H9 (cell line): ENCODE results near the gene SLC26A2. TPM values are rescaled to one million over a fixed set of nuclear protein-coding genes. Genes with fewer than 3 reads are reported as not detected.

Experiments used
- DNase-seq: peaks from one replicate; pipeline ENCODE4 v3.0.0-alpha.2; 2017
- H2AFZ ChIP-seq: one replicate; pipeline ENCODE4 v1.6.1; 2013; ENCODE audit warnings: mild to moderate bottlenecking, low read length, control low read depth, moderate library complexity
- H2AK5ac ChIP-seq: 2 replicates; pipeline ENCODE4 v1.6.1; 2013; ENCODE audit warnings: low read length, control low read depth, mixed read lengths; ENCODE audit not compliant: insufficient read length
- H2BK120ac ChIP-seq: one replicate; pipeline ENCODE4 v1.6.1; 2013; ENCODE audit warnings: low read depth, mild to moderate bottlenecking, low read length, control low read depth, inconsistent platforms; ENCODE audit not compliant: poor library complexity, severe bottlenecking
- H2BK12ac ChIP-seq: 2 replicates; pipeline ENCODE4 v1.6.1; 2013; ENCODE audit warnings: low read length, control low read depth, mixed read lengths, low read depth; ENCODE audit not compliant: insufficient read length
- H2BK15ac ChIP-seq: 2 replicates; pipeline ENCODE4 v1.6.1; 2013; ENCODE audit warnings: low read depth, low read length, control low read depth
- H2BK20ac ChIP-seq: one replicate; pipeline ENCODE4 v1.6.1; 2013; ENCODE audit warnings: low read depth, mild to moderate bottlenecking, low read length, control low read depth, inconsistent platforms; ENCODE audit not compliant: poor library complexity, severe bottlenecking
- H2BK5ac ChIP-seq: 2 replicates; pipeline ENCODE4 v1.6.1; 2013; ENCODE audit warnings: low read length, control low read depth, mixed read lengths; ENCODE audit not compliant: insufficient read length
- H3K14ac ChIP-seq: 2 replicates; pipeline ENCODE4 v1.6.1; 2013; ENCODE audit warnings: low read length, control low read depth; ENCODE audit not compliant: insufficient read depth
- H3K18ac ChIP-seq: 2 replicates; pipeline ENCODE4 v1.6.1; 2013; ENCODE audit warnings: low read depth, mild to moderate bottlenecking, mixed read lengths, low read length, control low read depth; ENCODE audit not compliant: insufficient read length
- H3K23ac ChIP-seq: 2 replicates; pipeline ENCODE4 v1.6.1; 2013; ENCODE audit warnings: low read length, control low read depth, mixed read lengths, low read depth; ENCODE audit not compliant: insufficient read length
- H3K23me2 ChIP-seq: 2 replicates; pipeline ENCODE4 v1.6.1; 2013; ENCODE audit warnings: low read depth, mild to moderate bottlenecking, mixed read lengths, low read length, control low read depth; ENCODE audit not compliant: insufficient read length, poor library complexity, severe bottlenecking
- H3K27ac ChIP-seq: 2 replicates; pipeline ENCODE4 v1.5.1; 2013; ENCODE audit warnings: low read length, control low read depth, mixed read lengths, low read depth; ENCODE audit not compliant: insufficient read length
- H3K27me3 ChIP-seq: 2 replicates; pipeline ENCODE4 v1.6.1; 2013; ENCODE audit warnings: low read length, control low read depth, inconsistent platforms; ENCODE audit not compliant: insufficient read depth
- H3K4ac ChIP-seq: 2 replicates; pipeline ENCODE4 v1.6.1; 2013; ENCODE audit warnings: low read depth, mild to moderate bottlenecking, control low read depth, inconsistent platforms, low read length, moderate library complexity
- H3K4me1 ChIP-seq: 2 replicates; pipeline ENCODE4 v1.6.1; 2013; ENCODE audit warnings: low read length, control low read depth, inconsistent platforms; ENCODE audit not compliant: insufficient read depth
- H3K4me2 ChIP-seq: 2 replicates; pipeline ENCODE4 v1.6.1; 2013; ENCODE audit warnings: low read length, control low read depth, mixed read lengths; ENCODE audit not compliant: insufficient read length, insufficient read depth
- H3K56ac ChIP-seq: 2 replicates; pipeline ENCODE4 v1.6.1; 2013; ENCODE audit warnings: low read depth, mild to moderate bottlenecking, mixed read lengths, low read length, control low read depth; ENCODE audit not compliant: insufficient read length
- H3K79me1 ChIP-seq: 2 replicates; pipeline ENCODE4 v1.6.1; 2013; ENCODE audit warnings: low read depth, mild to moderate bottlenecking, moderate library complexity, low read length, control low read depth, inconsistent platforms; ENCODE audit not compliant: insufficient read depth, poor library complexity, severe bottlenecking
- H3K79me2 ChIP-seq: 2 replicates; pipeline ENCODE4 v1.6.1; 2013; ENCODE audit warnings: low read length, control low read depth, inconsistent platforms; ENCODE audit not compliant: insufficient read depth
- H3K9ac ChIP-seq: 2 replicates; pipeline ENCODE4 v1.6.1; 2013; ENCODE audit warnings: low read length, control low read depth, mixed read lengths; ENCODE audit not compliant: insufficient read length; ENCODE audit errors: extremely low read depth
- H3K9me3 ChIP-seq: one replicate; pipeline ENCODE4 v1.6.1; 2013; ENCODE audit warnings: low read depth, low read length, inconsistent platforms; ENCODE audit not compliant: control insufficient read depth
- H3T11ph ChIP-seq: one replicate; pipeline ENCODE4 v1.6.1; 2013; ENCODE audit warnings: mild to moderate bottlenecking, low read length, control low read depth, inconsistent platforms
- H4K20me1 ChIP-seq: one replicate; pipeline ENCODE4 v1.6.1; 2013; ENCODE audit not compliant: control insufficient read depth, insufficient read length, insufficient read depth
- H4K5ac ChIP-seq: 2 replicates; pipeline ENCODE4 v1.6.1; 2013; ENCODE audit warnings: low read depth, mild to moderate bottlenecking, mixed read lengths, low read length, control low read depth; ENCODE audit not compliant: insufficient read length
- H4K8ac ChIP-seq: replicated peaks from 2 replicates; pipeline ENCODE4 v1.6.1; 2013; ENCODE audit warnings: low read length, control low read depth, mixed read lengths, low read depth; ENCODE audit not compliant: insufficient read length
- H4K91ac ChIP-seq: 2 replicates; pipeline ENCODE4 v1.6.1; 2013; ENCODE audit warnings: low read depth, mild to moderate bottlenecking, moderate library complexity, mixed read lengths, low read length, control low read depth; ENCODE audit not compliant: insufficient read length
- H3K27ac Mint-ChIP-seq, 3 experiments: 2 replicates in 2 of 3; 3 replicates in 1 of 3; pipeline ENCODE4 v1.8.0; 2020 to 2021; ENCODE audit warnings: mixed read lengths in 3 of 3, mild to moderate bottlenecking in 1 of 3, moderate library complexity in 1 of 3
- H3K27me3 Mint-ChIP-seq: 2 replicates; pipeline ENCODE4 v1.8.0; 2021; ENCODE audit warnings: low read depth, mild to moderate bottlenecking, moderate library complexity, mixed read lengths
- H3K36me3 Mint-ChIP-seq, 3 experiments: 2 replicates in 2 of 3; 3 replicates in 1 of 3; pipeline ENCODE4 v1.8.0; 2020 to 2021; ENCODE audit warnings: low read depth in 3 of 3, mixed read lengths in 3 of 3; ENCODE audit not compliant: insufficient read depth in 1 of 3
- H3K4me1 Mint-ChIP-seq, 2 experiments: 2 replicates each; pipeline ENCODE4 v1.8.0; 2020; ENCODE audit warnings: mixed read lengths in 2 of 2
- H3K4me3 Mint-ChIP-seq, 2 experiments: 2 replicates in 1 of 2; 3 replicates in 1 of 2; pipeline ENCODE4 v1.8.0; 2020 to 2021; ENCODE audit warnings: mild to moderate bottlenecking in 2 of 2, mixed read lengths in 2 of 2, moderate library complexity in 1 of 2
- H3K9me3 Mint-ChIP-seq, 2 experiments: 2 replicates in 1 of 2; 3 replicates in 1 of 2; pipeline ENCODE4 v1.8.0; 2020; ENCODE audit warnings: mild to moderate bottlenecking in 2 of 2, mixed read lengths in 2 of 2, moderate library complexity in 1 of 2
- whole genome bisulfite sequencing: extraction: QIAGEN DNeasy Blood & Tissue Kit; methylation state at CpG from one replicate; pipeline ENCODE4 v1.1.7; 2013; ENCODE audit warnings: missing lambda C conversion rate, low lambda C conversion rate, mixed read lengths; ENCODE audit not compliant: insufficient read length; ENCODE audit errors: extremely low coverage; 5-methylcytosine and 5-hydroxymethylcytosine counted together
- total RNA-seq: library from RNA; stranded (reverse); gene quantifications from 2 replicates; pipeline ENCODE4 v1.2.1, GENCODE V29; 2021
- TF ChIP-seq, protein P1 (sequence below): fragments of 200-600 bp; sonication (generic); conservative IDR thresholded peaks from 3 replicates; pipeline ENCODE4 v1.8.0; 2021; ENCODE audit warnings: antibody characterized with exemption, mild to moderate bottlenecking

The SLC26A2 gene
- total RNA-seq, 1 experiment from 2014 or later = 5.9 TPM

GRCh38 chr5:149993471-149993870 is 32.9 kb downstream of the SLC26A2 start:
- no peak overlapping the region for H3K56ac ChIP-seq
- H3T11ph ChIP-seq = no peak overlapping the region
- no peak overlapping the region for H2AK5ac ChIP-seq
- no peak overlapping the region for H3K14ac ChIP-seq
- WGBS = no CpG with 5 or more reads among the region's 3 CpGs
- no peak overlapping the region for H3K4me2 ChIP-seq
- no peak overlapping the region for H3K27ac ChIP-seq
- Mint-ChIP-seq H3K4me1 (no peaks in the 10 kb centered on the region), H3K4me3 (no peak overlapping the region), H3K27me3 (no peaks in the 10 kb centered on the region), H3K9me3 (no peaks in the 10 kb centered on the region), H3K27ac (0 out of 7 replicates have a peak overlapping the region, but pooled peaks of 1 of the 3 experiments have one; percentile 31), H3K36me3 (peaks cover 0 to 12% (median 0%) of the 10 kb centered on the region in 3 experiments; a peak in 3 of 7 replicates)
- H2BK5ac ChIP-seq = no peak overlapping the region
- H2BK20ac ChIP-seq = no peak overlapping the region
- H2AFZ ChIP-seq = no peak overlapping the region
- H2BK120ac ChIP-seq = no peak overlapping the region
- no peak overlapping the region for H2BK12ac ChIP-seq
- H4K5ac ChIP-seq = no peak overlapping the region
- no peaks in the 10 kb centered on the region for H4K20me1 ChIP-seq
- H4K91ac ChIP-seq = no peak overlapping the region
- TF ChIP-seq, protein P1, sequence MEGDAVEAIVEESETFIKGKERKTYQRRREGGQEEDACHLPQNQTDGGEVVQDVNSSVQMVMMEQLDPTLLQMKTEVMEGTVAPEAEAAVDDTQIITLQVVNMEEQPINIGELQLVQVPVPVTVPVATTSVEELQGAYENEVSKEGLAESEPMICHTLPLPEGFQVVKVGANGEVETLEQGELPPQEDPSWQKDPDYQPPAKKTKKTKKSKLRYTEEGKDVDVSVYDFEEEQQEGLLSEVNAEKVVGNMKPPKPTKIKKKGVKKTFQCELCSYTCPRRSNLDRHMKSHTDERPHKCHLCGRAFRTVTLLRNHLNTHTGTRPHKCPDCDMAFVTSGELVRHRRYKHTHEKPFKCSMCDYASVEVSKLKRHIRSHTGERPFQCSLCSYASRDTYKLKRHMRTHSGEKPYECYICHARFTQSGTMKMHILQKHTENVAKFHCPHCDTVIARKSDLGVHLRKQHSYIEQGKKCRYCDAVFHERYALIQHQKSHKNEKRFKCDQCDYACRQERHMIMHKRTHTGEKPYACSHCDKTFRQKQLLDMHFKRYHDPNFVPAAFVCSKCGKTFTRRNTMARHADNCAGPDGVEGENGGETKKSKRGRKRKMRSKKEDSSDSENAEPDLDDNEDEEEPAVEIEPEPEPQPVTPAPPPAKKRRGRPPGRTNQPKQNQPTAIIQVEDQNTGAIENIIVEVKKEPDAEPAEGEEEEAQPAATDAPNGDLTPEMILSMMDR = no peak
- no peak overlapping the region for H3K18ac ChIP-seq
- H3K27me3 ChIP-seq = no peaks in the 10 kb centered on the region
- H3K79me1 ChIP-seq = no peaks in the 10 kb centered on the region
- no peaks in the 10 kb centered on the region for H3K9me3 ChIP-seq
- no peaks in the 10 kb centered on the region for H3K4me1 ChIP-seq
- H3K23me2 ChIP-seq = no peaks in the 10 kb centered on the region
- no peak overlapping the region for H3K23ac ChIP-seq
- no peak overlapping the region for H4K8ac ChIP-seq
- no peak overlapping the region for H3K9ac ChIP-seq
- H3K4ac ChIP-seq = no peak overlapping the region
- H3K79me2 ChIP-seq = no peaks in the 10 kb centered on the region
- no peak overlapping the region for H2BK15ac ChIP-seq
- DNase-seq = no peak
